HEK293 (cell line): ENCODE measurements around the gene CAPNS2.

Source experiments
- CTCF ChIA-PET: fragments of 350-600 bp; formaldehyde crosslinking; extraction: SDS; loops from one replicate; lab custom pipeline; 2021; ENCODE audit warnings: antibody characterized with exemption; lab: Yijun Ruan, JAX
- POLR2A ChIA-PET: fragments of 300-600 bp; formaldehyde crosslinking; extraction: SDS; loops from one replicate; lab custom pipeline; 2020; ENCODE audit warnings: antibody characterized with exemption, inconsistent platforms; lab: Yijun Ruan, JAX
- H3K27ac ChIP-seq: fragments of 200-500 bp; sonication (Bioruptor generic); 2 replicates; pipeline ENCODE4 v1.5.1; 2014; ENCODE audit warnings: low read depth, low read length, control low read depth, inconsistent platforms; ENCODE audit errors: extremely low read depth
- H3K36me3 ChIP-seq, 2 experiments: fragments of 200-500 bp in 1 of 2; sonication (Bioruptor generic) in 1 of 2; 1 replicate in 1 of 2; 2 replicates in 1 of 2; pipeline ENCODE4 v1.5.1; 2014 to 2017; ENCODE audit warnings: inconsistent platforms in 2 of 2, low read length in 2 of 2; ENCODE audit not compliant: control insufficient read depth in 2 of 2, insufficient read depth in 1 of 2
- H3K4me1 ChIP-seq: fragments of 200-500 bp; sonication (Bioruptor generic); 2 replicates; pipeline ENCODE4 v1.5.1; 2014; ENCODE audit warnings: mild to moderate bottlenecking, low read length, inconsistent platforms; ENCODE audit not compliant: control insufficient read depth, insufficient read depth
- H3K4me3 ChIP-seq: 2 replicates; pipeline ENCODE4 v1.5.1; 2011; ENCODE audit warnings: low read depth, mild to moderate bottlenecking, control low read depth, low read length, moderate library complexity
- H3K9me3 ChIP-seq: fragments of 200-500 bp; sonication (Bioruptor generic); 2 replicates; pipeline ENCODE4 v1.5.1; 2014; ENCODE audit warnings: low read depth, low read length, inconsistent platforms; ENCODE audit not compliant: control insufficient read depth, insufficient read depth
- GFI1B ChIP-seq: fragments of 450-650 bp; formaldehyde crosslinking; IDR thresholded peaks from 2 replicates; pipeline ENCODE4 v1.5.1; 2016; ENCODE audit warnings: missing biosample characterization, missing genetic modification characterization
- KLF1 ChIP-seq: fragments of 450-650 bp; formaldehyde crosslinking; IDR thresholded peaks from 2 replicates; pipeline ENCODE4 v1.5.1; 2016; ENCODE audit warnings: missing biosample characterization, missing genetic modification characterization
- MZF1 ChIP-seq: fragments of 450-650 bp; formaldehyde crosslinking; IDR thresholded peaks from 2 replicates; pipeline ENCODE4 v1.5.1; 2017; ENCODE audit warnings: missing biosample characterization, missing genetic modification characterization, borderline replicate concordance
- SALL2 ChIP-seq: fragments of 450-650 bp; formaldehyde crosslinking; IDR thresholded peaks from 2 replicates; pipeline ENCODE4 v1.5.0; 2017; ENCODE audit warnings: missing biosample characterization, mild to moderate bottlenecking, missing genetic modification characterization, borderline replicate concordance
- ZBTB21 ChIP-seq: fragments of 450-650 bp; formaldehyde crosslinking; IDR thresholded peaks from 2 replicates; pipeline ENCODE4 v1.5.1; 2017; ENCODE audit warnings: missing biosample characterization, missing genetic modification characterization
- ZIC2 ChIP-seq: fragments of 450-650 bp; formaldehyde crosslinking; IDR thresholded peaks from 2 replicates; pipeline ENCODE4 v1.5.1; 2016; ENCODE audit warnings: missing biosample characterization, missing genetic modification characterization
- ZNF146 ChIP-seq: fragments of 450-650 bp; formaldehyde crosslinking; IDR thresholded peaks from 2 replicates; pipeline ENCODE4 v1.5.1; 2016; ENCODE audit warnings: missing biosample characterization, missing genetic modification characterization
- ZNF23 ChIP-seq: fragments of 450-650 bp; formaldehyde crosslinking; IDR thresholded peaks from 2 replicates; pipeline ENCODE4 v1.5.1; 2016; ENCODE audit warnings: missing biosample characterization, missing genetic modification characterization, borderline replicate concordance
- ZNF514 ChIP-seq: fragments of 450-650 bp; formaldehyde crosslinking; IDR thresholded peaks from 2 replicates; pipeline ENCODE4 v1.5.1; 2016; ENCODE audit warnings: missing biosample characterization, missing genetic modification characterization
- ZNF585B ChIP-seq: fragments of 450-650 bp; formaldehyde crosslinking; IDR thresholded peaks from 2 replicates; pipeline ENCODE4 v1.5.1; 2016; ENCODE audit warnings: missing biosample characterization, missing genetic modification characterization
- ZNF664 ChIP-seq: fragments of 450-650 bp; formaldehyde crosslinking; IDR thresholded peaks from 2 replicates; pipeline ENCODE4 v1.5.1; 2016; ENCODE audit warnings: missing biosample characterization, missing genetic modification characterization
- ZNF776 ChIP-seq: fragments of 450-650 bp; formaldehyde crosslinking; IDR thresholded peaks from 2 replicates; pipeline ENCODE4 v1.5.0; 2017; ENCODE audit warnings: missing biosample characterization, missing genetic modification characterization, borderline replicate concordance
- ZNF843 ChIP-seq: fragments of 450-650 bp; formaldehyde crosslinking; IDR thresholded peaks from 2 replicates; pipeline ENCODE4 v1.5.1; 2016; ENCODE audit warnings: missing biosample characterization, missing genetic modification characterization
- TF ChIP-seq, protein P1 (sequence below): fragments of 450-650 bp; formaldehyde crosslinking; IDR thresholded peaks from 2 replicates; pipeline ENCODE4 v1.5.1; 2016; ENCODE audit warnings: missing biosample characterization, missing genetic modification characterization
- TF ChIP-seq, protein P2 (sequence below): fragments of 450-650 bp; formaldehyde crosslinking; IDR thresholded peaks from 2 replicates; pipeline ENCODE4 v1.5.1; 2016; ENCODE audit warnings: missing biosample characterization, missing genetic modification characterization
- TF ChIP-seq, protein P3 (sequence below): fragments of 450-650 bp; formaldehyde crosslinking; IDR thresholded peaks from 2 replicates; pipeline ENCODE4 v1.5.1; 2016; ENCODE audit warnings: missing biosample characterization, missing genetic modification characterization
- TF ChIP-seq, protein P4 (sequence below): fragments of 450-650 bp; formaldehyde crosslinking; IDR thresholded peaks from 2 replicates; pipeline ENCODE4 v1.5.1; 2017; ENCODE audit warnings: missing biosample characterization, missing genetic modification characterization

Gene CAPNS2

DNA sequence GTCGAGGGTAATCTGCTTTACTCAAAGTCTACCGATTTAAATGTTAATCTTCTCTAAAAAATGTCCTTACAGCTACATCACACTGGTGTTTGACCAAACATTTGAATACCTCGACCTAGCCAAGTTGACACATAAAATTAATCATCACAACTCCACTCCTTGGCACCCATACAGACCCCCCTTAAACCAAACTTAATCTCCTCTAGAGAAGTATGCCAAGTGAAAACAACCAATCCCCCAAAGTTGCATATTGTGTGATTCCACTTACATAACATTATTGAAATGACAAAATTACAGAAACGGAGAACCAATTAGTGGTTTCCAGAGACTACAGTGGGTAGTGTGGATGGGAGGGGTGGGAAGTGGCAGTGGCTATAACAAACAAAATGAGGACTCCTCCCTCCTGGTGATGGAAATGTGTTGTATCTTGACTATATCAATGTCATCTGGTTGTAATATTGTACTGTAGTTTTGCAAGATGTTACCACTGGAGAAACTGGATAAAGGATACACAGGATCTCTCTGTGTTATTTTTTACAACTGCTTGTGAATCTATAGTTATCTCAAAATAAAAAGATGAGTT lies 39.4 kb downstream of the CAPNS2 start:
- CTCF ChIA-PET: interaction anchor here (1.3 kb wide), 1 partner anchor 17 kb away, joined by 4 read pairs; no protein-coding TSS in a partner anchor
- H3K27ac ChIP-seq: no peak overlapping the region

DNA sequence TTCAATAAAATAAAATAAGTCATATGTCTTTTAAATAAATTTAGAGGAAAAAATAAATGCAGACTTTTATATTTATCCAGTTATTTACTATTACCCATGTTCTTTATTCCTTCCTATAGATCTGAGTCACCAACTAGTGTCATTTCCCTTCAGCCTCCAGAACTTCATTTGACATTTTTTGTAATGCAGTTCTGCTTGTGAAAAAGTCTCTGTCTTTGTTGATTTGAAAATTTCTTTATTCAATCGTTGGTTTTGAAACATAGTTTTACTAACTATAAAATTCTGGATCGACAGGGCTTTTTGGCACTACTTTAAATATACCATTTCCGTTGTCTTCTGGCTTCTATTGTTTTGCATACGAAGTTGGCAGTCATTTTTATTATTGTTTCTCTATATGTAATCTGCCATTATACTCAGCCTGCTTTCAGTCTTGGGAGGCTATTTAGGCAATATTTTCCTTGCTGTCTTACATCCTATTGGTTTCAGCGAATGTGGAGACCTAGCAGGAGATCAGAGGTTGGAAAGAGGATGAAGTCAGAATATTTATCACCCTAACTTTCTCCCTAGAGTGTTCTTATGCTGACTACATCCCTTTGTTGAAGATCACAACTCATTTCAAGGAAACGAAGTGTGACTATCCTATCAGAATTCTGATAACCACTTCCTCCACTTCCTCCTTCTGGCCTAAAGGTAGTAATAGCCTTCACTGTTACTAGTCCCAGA lies 47.3 kb downstream of the CAPNS2 start:
- no peak overlapping the region for H3K4me3 ChIP-seq
- no peak overlapping the region for H3K27ac ChIP-seq
- ChIA-PET POLR2A (no interaction called here), CTCF (no interaction called here)
- H3K4me1 ChIP-seq: no peaks in the 10 kb centered on the region
- no peaks in the 10 kb centered on the region for H3K36me3 ChIP-seq
- H3K9me3 ChIP-seq: no peaks in the 10 kb centered on the region
- no peak for TF ChIP-seq ZBTB21 (tag by site-specific recombination)
- TF ChIP-seq, protein P1, sequence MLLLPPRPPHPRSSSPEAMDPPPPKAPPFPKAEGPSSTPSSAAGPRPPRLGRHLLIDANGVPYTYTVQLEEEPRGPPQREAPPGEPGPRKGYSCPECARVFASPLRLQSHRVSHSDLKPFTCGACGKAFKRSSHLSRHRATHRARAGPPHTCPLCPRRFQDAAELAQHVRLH (tag by site-specific recombination): no peak
- TF ChIP-seq ZNF843 (tag by site-specific recombination): no peak
- no peak for TF ChIP-seq MZF1 (tag by site-specific recombination)
- TF ChIP-seq, protein P2, sequence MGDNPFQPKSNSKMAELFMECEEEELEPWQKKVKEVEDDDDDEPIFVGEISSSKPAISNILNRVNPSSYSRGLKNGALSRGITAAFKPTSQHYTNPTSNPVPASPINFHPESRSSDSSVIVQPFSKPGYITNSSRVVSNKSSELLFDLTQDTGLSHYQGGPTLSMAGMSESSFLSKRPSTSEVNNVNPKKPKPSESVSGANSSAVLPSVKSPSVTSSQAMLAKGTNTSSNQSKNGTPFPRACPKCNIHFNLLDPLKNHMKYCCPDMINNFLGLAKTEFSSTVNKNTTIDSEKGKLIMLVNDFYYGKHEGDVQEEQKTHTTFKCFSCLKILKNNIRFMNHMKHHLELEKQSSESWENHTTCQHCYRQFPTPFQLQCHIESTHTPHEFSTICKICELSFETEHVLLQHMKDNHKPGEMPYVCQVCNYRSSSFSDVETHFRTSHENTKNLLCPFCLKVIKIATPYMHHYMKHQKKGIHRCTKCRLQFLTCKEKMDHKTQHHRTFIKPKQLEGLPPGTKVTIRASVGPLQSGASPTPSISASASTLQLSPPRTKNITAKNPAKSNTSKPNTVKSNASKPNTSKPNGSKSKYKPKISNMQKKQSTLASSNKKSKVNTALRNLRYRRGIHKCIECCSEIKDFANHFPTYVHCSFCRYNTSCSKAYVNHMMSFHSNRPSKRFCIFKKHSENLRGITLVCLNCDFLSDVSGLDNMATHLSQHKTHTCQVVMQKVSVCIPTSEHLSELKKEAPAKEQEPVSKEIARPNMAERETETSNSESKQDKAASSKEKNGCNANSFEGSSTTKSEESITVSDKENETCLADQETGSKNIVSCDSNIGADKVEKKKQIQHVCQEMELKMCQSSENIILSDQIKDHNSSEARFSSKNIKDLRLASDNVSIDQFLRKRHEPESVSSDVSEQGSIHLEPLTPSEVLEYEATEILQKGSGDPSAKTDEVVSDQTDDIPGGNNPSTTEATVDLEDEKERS (tag by site-specific recombination): no peak
- TF ChIP-seq, protein P3, sequence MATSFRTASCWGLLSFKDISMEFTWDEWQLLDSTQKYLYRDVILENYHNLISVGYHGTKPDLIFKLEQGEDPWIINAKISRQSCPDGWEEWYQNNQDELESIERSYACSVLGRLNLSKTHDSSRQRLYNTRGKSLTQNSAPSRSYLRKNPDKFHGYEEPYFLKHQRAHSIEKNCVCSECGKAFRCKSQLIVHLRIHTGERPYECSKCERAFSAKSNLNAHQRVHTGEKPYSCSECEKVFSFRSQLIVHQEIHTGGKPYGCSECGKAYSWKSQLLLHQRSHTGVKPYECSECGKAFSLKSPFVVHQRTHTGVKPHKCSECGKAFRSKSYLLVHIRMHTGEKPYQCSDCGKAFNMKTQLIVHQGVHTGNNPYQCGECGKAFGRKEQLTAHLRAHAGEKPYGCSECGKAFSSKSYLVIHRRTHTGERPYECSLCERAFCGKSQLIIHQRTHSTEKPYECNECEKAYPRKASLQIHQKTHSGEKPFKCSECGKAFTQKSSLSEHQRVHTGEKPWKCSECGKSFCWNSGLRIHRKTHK (tag by site-specific recombination): no peak
- no peak for TF ChIP-seq ZIC2 (tag by site-specific recombination)
- no peak for TF ChIP-seq ZNF23 (tag by site-specific recombination)
- no peak for TF ChIP-seq ZNF585B
- no peak for TF ChIP-seq ZNF146 (tag by site-specific recombination)
- TF ChIP-seq GFI1B (tag by site-specific recombination): no peak
- no peak for TF ChIP-seq ZNF776
- TF ChIP-seq ZNF514: no peak
- TF ChIP-seq, protein P4, sequence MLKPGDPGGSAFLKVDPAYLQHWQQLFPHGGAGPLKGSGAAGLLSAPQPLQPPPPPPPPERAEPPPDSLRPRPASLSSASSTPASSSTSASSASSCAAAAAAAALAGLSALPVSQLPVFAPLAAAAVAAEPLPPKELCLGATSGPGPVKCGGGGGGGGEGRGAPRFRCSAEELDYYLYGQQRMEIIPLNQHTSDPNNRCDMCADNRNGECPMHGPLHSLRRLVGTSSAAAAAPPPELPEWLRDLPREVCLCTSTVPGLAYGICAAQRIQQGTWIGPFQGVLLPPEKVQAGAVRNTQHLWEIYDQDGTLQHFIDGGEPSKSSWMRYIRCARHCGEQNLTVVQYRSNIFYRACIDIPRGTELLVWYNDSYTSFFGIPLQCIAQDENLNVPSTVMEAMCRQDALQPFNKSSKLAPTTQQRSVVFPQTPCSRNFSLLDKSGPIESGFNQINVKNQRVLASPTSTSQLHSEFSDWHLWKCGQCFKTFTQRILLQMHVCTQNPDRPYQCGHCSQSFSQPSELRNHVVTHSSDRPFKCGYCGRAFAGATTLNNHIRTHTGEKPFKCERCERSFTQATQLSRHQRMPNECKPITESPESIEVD (tag by site-specific recombination): no peak

More for the DNA sequence above, 39.4 kb downstream of the CAPNS2 start:
- no peaks in the 10 kb centered on the region for H3K36me3 ChIP-seq
- no peaks in the 10 kb centered on the region for H3K4me1 ChIP-seq
- H3K4me3 ChIP-seq: no peak overlapping the region
- no peaks in the 10 kb centered on the region for H3K9me3 ChIP-seq
- POLR2A ChIA-PET: no interaction called here
- no peak for TF ChIP-seq ZNF664
- TF ChIP-seq SALL2 (tag by site-specific recombination): no peak
- 0 out of 2 replicates have a peak, but pooled peaks have one; percentile 12 for TF ChIP-seq KLF1 (tag by site-specific recombination)
